GM12878 (cell line): ENCODE results near the gene HMGXB3.

Source experiments
- ATF3 ChIP-seq: IDR thresholded peaks from 2 replicates; pipeline ENCODE4 v1.6.1; 2011; ENCODE audit warnings: low read depth, mild to moderate bottlenecking, low read length, moderate library complexity, borderline replicate concordance; ENCODE audit errors: extremely low read depth
- CTCF ChIP-seq, 3 experiments: IDR thresholded peaks in 2 of 3; conservative IDR thresholded peaks in 1 of 3; 2 replicates each; pipeline ENCODE4 v1.5.1; 2011; ENCODE audit warnings: low read depth in 3 of 3, low read length in 3 of 3, mild to moderate bottlenecking in 3 of 3, control low read depth in 2 of 3, moderate library complexity in 2 of 3, inconsistent platforms in 1 of 3, mixed read lengths in 1 of 3; ENCODE audit not compliant: control insufficient read depth in 2 of 3, insufficient read depth in 1 of 3; ENCODE audit errors: extremely low read depth in 1 of 3
- HCFC1 ChIP-seq: fragments of 150-350 bp; IDR thresholded peaks from 2 replicates; pipeline ENCODE4 v1.6.1; 2014; ENCODE audit warnings: low read length
- HDGF ChIP-seq: fragments of 450-650 bp; IDR thresholded peaks from 2 replicates; pipeline ENCODE4 v1.6.1; 2016; ENCODE audit warnings: antibody characterized with exemption
- MAX ChIP-seq: IDR thresholded peaks from 2 replicates; pipeline ENCODE4 v1.6.1; 2012; ENCODE audit warnings: low read depth, low read length, improper control_type of control experiment
- MEF2A ChIP-seq: IDR thresholded peaks from 2 replicates; pipeline ENCODE4 v1.6.1; 2011; ENCODE audit warnings: low read depth, mild to moderate bottlenecking, low read length, moderate library complexity; ENCODE audit not compliant: insufficient read depth
- MYB ChIP-seq: fragments of 150-350 bp; IDR thresholded peaks from 2 replicates; pipeline ENCODE4 v1.6.1; 2014; ENCODE audit warnings: mild to moderate bottlenecking, low read depth, low read length, borderline replicate concordance
- NFIC ChIP-seq: IDR thresholded peaks from 2 replicates; pipeline ENCODE4 v1.6.1; 2012; ENCODE audit warnings: low read depth, mild to moderate bottlenecking, inconsistent platforms, low read length, moderate library complexity
- PAX8 ChIP-seq: fragments of 450-650 bp; IDR thresholded peaks from 2 replicates; pipeline ENCODE4 v1.6.1; 2017; ENCODE audit warnings: mild to moderate bottlenecking, moderate library complexity
- SP1 ChIP-seq: IDR thresholded peaks from one replicate; pipeline ENCODE4 v1.6.1; 2011; ENCODE audit warnings: low read depth, low read length
- TAF1 ChIP-seq: IDR thresholded peaks from 2 replicates; pipeline ENCODE4 v1.6.1; 2011; ENCODE audit warnings: mild to moderate bottlenecking, low read depth, low read length, borderline replicate concordance
- USF2 ChIP-seq: IDR thresholded peaks from 2 replicates; pipeline ENCODE4 v1.6.1; 2011; ENCODE audit warnings: low read depth, low read length, improper control_type of control experiment, borderline replicate concordance
- ZNF274 ChIP-seq: IDR thresholded peaks from one replicate; pipeline ENCODE4 v1.8.0; 2011; ENCODE audit not compliant: insufficient read length, insufficient read depth
- ZSCAN29 ChIP-seq: fragments of 450-650 bp; IDR thresholded peaks from 2 replicates; pipeline ENCODE4 v1.6.1; 2017; ENCODE audit warnings: mild to moderate bottlenecking, moderate library complexity

- TF ChIP-seq MAX (no peak), TAF1 (no peak), ZSCAN29 (no peak), ATF3 (no peak), ZNF274 (no peak), NFIC (no peak), MYB (no peak), CTCF (IDR thresholded peaks at IDR 0.05 in 2 of 3, conservative IDR thresholded peaks at IDR 0.05 in 1 of 3; ENCODE audit: control insufficient read depth in 2 of 3, extremely low read depth in 1 of 3, insufficient read depth in 1 of 3, low read depth in 3 of 3, low read length in 3 of 3) (no peak), MEF2A (no peak), HCFC1 (no peak), PAX8 (no peak), SP1 (no peak), HDGF (no peak), USF2 (no peak)
These were observed 20.6 kb upstream of the HMGXB3 start for GRCh38 chr5:149979896-149980295.
